OCI-LY7 (cell line): ENCODE data around the gene RAB27A. TPM values are rescaled to one million over a fixed set of nuclear protein-coding genes. Genes with fewer than 3 reads are reported as not detected.

Experiments
- BruUV-seq: library from RNA; stranded (reverse); fragments of 400-500 nt; replicated peaks from 2 replicates; lab custom pipeline; 2021; lab: Mats Ljungman, UMichigan
- CTCF ChIA-PET: fragments of 300-600 bp; sonication (Branson Sonifier 250); formaldehyde crosslinking; loops from one replicate; lab custom pipeline; 2022; ENCODE audit warnings: antibody characterized with exemption; ENCODE audit not compliant: unreplicated experiment; lab: Charles Lee
- POLR2A ChIA-PET: fragments of 300-600 bp; sonication (Branson Sonifier 250); formaldehyde crosslinking; loops from one replicate; lab custom pipeline; 2022; ENCODE audit warnings: antibody characterized with exemption; lab: Charles Lee
- DNase-seq: peaks from one replicate; pipeline ENCODE4 v3.0.0-alpha.2; 2015; ENCODE audit warnings: low spot score
- H2AFZ ChIP-seq: fragments of 200-600 bp; sonication (generic), shearing (Covaris generic); 2 replicates; pipeline ENCODE4 v1.6.1; 2014; ENCODE audit warnings: mild to moderate bottlenecking, antibody characterized with exemption, low read length, moderate library complexity
- H3K27ac ChIP-seq: fragments of 200-600 bp; sonication (generic); 2 replicates; pipeline ENCODE4 v1.5.1; 2014; ENCODE audit warnings: mixed run types, low read depth, mild to moderate bottlenecking, moderate library complexity, low read length, inconsistent platforms; ENCODE audit not compliant: poor library complexity, severe bottlenecking
- H3K36me3 ChIP-seq: fragments of 200-600 bp; sonication (generic); 2 replicates; pipeline ENCODE4 v1.6.1; 2014; ENCODE audit warnings: mild to moderate bottlenecking, antibody characterized with exemption, low read length, moderate library complexity, mixed read lengths; ENCODE audit not compliant: insufficient read depth
- H3K4me1 ChIP-seq: fragments of 200-600 bp; sonication (generic); 2 replicates; pipeline ENCODE4 v1.5.1; 2014; ENCODE audit warnings: mild to moderate bottlenecking, low read length; ENCODE audit not compliant: insufficient read depth, poor library complexity, severe bottlenecking
- H3K4me2 ChIP-seq: fragments of 200-600 bp; sonication (generic); 2 replicates; pipeline ENCODE4 v1.6.1; 2014; ENCODE audit warnings: mild to moderate bottlenecking, low read length
- H3K4me3 ChIP-seq: fragments of 200-600 bp; sonication (generic); 2 replicates; pipeline ENCODE4 v1.5.1; 2014; ENCODE audit warnings: mild to moderate bottlenecking, low read depth, low read length; ENCODE audit not compliant: poor library complexity, severe bottlenecking
- H3K79me2 ChIP-seq: fragments of 200-600 bp; sonication (generic); 2 replicates; pipeline ENCODE4 v1.6.1; 2016; ENCODE audit warnings: low read depth, mild to moderate bottlenecking, low read length, moderate library complexity, mixed read lengths; ENCODE audit not compliant: insufficient read depth
- H3K9me2 ChIP-seq: fragments of 200-600 bp; sonication (generic); 2 replicates; pipeline ENCODE4 v1.6.1; 2016; ENCODE audit warnings: mild to moderate bottlenecking, low read length, mixed read lengths; ENCODE audit not compliant: insufficient read depth
- H3K9me3 ChIP-seq: fragments of 200-600 bp; sonication (generic); 2 replicates; pipeline ENCODE4 v1.6.1; 2014; ENCODE audit warnings: mild to moderate bottlenecking, mixed run types, low read length, mixed read lengths
- H4K20me1 ChIP-seq: fragments of 200-600 bp; sonication (generic); 2 replicates; pipeline ENCODE4 v1.6.1; 2014; ENCODE audit warnings: mild to moderate bottlenecking, antibody characterized with exemption, low read length, moderate library complexity, mixed read lengths; ENCODE audit not compliant: insufficient read depth
- EZH2phosphoT487 ChIP-seq: fragments of 200-600 bp; sonication (generic); IDR thresholded peaks from 2 replicates; pipeline ENCODE4 v1.6.1; 2018; ENCODE audit warnings: low read depth, borderline replicate concordance, mild to moderate bottlenecking, mixed run types, antibody characterized with exemption, low read length, moderate library complexity, mixed read lengths
- intact Hi-C: fragments of 100-400 bp; cut with micrococcal nuclease; formaldehyde crosslinking; loops from one replicate; pipeline ENCODE4 v1.10.0; 2022; ENCODE audit not compliant: unreplicated experiment
- total RNA-seq, 2 experiments: library from RNA; depleted of rRNA in 1 of 2; stranded (reverse); fragments of >200 nt in 1 of 2; shearing (Covaris generic) in 1 of 2; gene quantifications; 2 replicates each; pipeline ENCODE4 v1.2.3, GENCODE V29; 2014 to 2022
- TF ChIP-seq, protein P1 (sequence below): fragments of 200-600 bp; sonication (generic); conservative IDR thresholded peaks from 2 replicates; pipeline ENCODE4 v1.5.1; 2014; ENCODE audit warnings: mild to moderate bottlenecking, antibody characterized with exemption, low read length, moderate library complexity, mixed read lengths

The RAB27A gene
- total RNA-seq, 2 experiments from 2014 or later, result 4.5 to 22.4 TPM

DNA sequence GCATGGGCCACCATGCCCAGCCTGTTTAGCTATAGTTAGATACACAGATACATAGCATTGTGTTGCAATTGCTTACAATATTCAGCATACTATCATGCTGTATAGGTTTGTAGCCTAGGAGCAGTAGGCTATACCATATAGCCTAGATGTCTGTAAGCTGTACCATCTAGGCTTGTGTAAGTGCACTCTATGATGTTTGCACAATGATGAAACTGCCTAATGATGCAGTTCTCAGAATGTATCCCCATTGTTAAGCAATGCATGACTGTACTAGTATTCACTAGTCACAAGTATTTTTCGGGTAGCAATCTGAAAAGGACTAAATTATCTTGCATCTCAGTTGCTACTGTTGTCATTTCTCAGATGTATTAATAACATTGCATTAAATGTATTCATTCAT is 45.4 kb upstream of the RAB27A start:
- no TSS peak for BruUV-seq
- no peak overlapping the region for H2AFZ ChIP-seq
- no peaks in the 10 kb centered on the region for H3K4me1 ChIP-seq
- H4K20me1 ChIP-seq, result no peaks in the 10 kb centered on the region
- no peak for TF ChIP-seq EZH2phosphoT487
- TF ChIP-seq, protein P1, sequence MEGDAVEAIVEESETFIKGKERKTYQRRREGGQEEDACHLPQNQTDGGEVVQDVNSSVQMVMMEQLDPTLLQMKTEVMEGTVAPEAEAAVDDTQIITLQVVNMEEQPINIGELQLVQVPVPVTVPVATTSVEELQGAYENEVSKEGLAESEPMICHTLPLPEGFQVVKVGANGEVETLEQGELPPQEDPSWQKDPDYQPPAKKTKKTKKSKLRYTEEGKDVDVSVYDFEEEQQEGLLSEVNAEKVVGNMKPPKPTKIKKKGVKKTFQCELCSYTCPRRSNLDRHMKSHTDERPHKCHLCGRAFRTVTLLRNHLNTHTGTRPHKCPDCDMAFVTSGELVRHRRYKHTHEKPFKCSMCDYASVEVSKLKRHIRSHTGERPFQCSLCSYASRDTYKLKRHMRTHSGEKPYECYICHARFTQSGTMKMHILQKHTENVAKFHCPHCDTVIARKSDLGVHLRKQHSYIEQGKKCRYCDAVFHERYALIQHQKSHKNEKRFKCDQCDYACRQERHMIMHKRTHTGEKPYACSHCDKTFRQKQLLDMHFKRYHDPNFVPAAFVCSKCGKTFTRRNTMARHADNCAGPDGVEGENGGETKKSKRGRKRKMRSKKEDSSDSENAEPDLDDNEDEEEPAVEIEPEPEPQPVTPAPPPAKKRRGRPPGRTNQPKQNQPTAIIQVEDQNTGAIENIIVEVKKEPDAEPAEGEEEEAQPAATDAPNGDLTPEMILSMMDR, result no peak
- CTCF ChIA-PET, result no interaction called here
- POLR2A ChIA-PET, result no interaction called here
- DNase-seq, result no peak
- H3K79me2 ChIP-seq, result no peaks in the 10 kb centered on the region
- peaks cover 84% of the 10 kb centered on the region for H3K36me3 ChIP-seq
- no peaks in the 10 kb centered on the region for H3K9me3 ChIP-seq
- H3K4me3 ChIP-seq, result no peak overlapping the region
- H3K27ac ChIP-seq, result no peak overlapping the region
- H3K9me2 ChIP-seq, result no peaks in the 10 kb centered on the region
- no peak overlapping the region for H3K4me2 ChIP-seq
- intact Hi-C loops, result no loop called here

DNA sequence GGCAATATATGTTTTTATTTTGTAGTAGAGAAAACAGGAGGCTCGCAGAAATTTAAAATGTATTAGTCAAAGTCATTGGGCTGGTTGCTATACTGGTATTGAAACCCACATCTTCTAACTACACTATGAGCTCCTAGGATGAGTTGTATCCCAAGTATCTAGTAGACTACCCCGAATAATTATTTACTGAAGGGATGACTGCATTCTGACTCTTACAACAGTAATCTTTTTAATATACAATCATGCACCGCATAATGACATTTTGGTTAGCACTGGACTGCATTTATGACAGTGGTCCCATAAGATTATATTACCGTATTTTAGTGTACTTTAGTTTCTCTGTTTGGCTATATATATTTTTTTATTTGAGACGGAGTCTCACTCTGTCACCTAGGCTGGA is 44.8 kb upstream of the RAB27A start:
- CTCF ChIA-PET, result no interaction called here

DNA sequence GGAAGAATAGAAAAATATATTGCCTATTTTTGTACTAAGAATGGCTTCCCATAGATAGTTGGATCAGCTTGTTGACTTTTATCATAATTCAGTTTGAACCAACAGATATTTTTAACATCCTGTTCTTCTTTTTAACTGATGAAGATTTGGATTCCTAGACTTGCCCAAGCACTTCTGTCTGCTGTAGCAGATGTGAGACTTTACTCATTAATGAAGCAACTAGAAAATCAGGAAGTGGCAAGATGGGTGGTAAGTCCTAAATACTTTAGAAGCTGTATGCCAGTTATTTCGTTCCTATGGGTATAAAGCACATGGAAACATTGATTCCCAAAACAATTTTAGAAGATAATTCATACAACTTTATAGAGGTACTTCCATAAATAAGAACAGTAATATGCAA is 37.8 kb upstream of the RAB27A start:
- DNase-seq, result no peak
- CTCF ChIA-PET, result no interaction called here
- H3K9me2 ChIP-seq, result no peaks in the 10 kb centered on the region
- no peak overlapping the region for H2AFZ ChIP-seq
- H3K27ac ChIP-seq, result no peak overlapping the region
- POLR2A ChIA-PET, result interaction anchor here (0.8 kb wide), 1 partner anchor 15 kb away, joined by 3 read pairs; no protein-coding TSS in a partner anchor
- peaks cover 1% of the 10 kb centered on the region; the same call in 1 of the 2 replicates for H3K79me2 ChIP-seq
- no peaks in the 10 kb centered on the region for H4K20me1 ChIP-seq
- no peak overlapping the region for H3K4me3 ChIP-seq
- no TSS peak for BruUV-seq
- intact Hi-C loops, result no loop called here
- no peak overlapping the region for H3K4me2 ChIP-seq
- peaks cover 65% of the 10 kb centered on the region for H3K36me3 ChIP-seq
- H3K9me3 ChIP-seq, result 0 out of 2 replicates have a peak, but pooled peaks cover 3% of the 10 kb centered on the region
- H3K4me1 ChIP-seq, result peaks cover 5% of the 10 kb centered on the region
- no peak for TF ChIP-seq EZH2phosphoT487
- TF ChIP-seq, protein P1, result no peak

More for the DNA sequence above, 44.8 kb upstream of the RAB27A start:
- DNase-seq, result no peak
- Histone ChIP-seq H3K4me3 (no peak overlapping the region), H3K36me3 (peaks cover 84% of the 10 kb centered on the region), H3K9me3 (no peaks in the 10 kb centered on the region), H3K4me2 (no peak overlapping the region), H3K4me1 (no peaks in the 10 kb centered on the region), H2AFZ (no peak overlapping the region), H3K9me2 (no peaks in the 10 kb centered on the region), H4K20me1 (no peaks in the 10 kb centered on the region), H3K79me2 (no peaks in the 10 kb centered on the region), H3K27ac (no peak overlapping the region)
- TF ChIP-seq, protein P1, result no peak
- no peak for TF ChIP-seq EZH2phosphoT487
- no TSS peak for BruUV-seq
- POLR2A ChIA-PET, result no interaction called here
- intact Hi-C loops, result no loop called here
